Peyer's patch (tissue), 4 donors: ENCODE data around the gene PPM1D.

Source experiments
- CTCF ChIP-seq, 6 experiments: fragments of 450-650 bp in 4 of 6; fragments of 200-600 bp in 2 of 6; sonication (generic) in 1 of 6; IDR thresholded peaks; one replicate each; pipeline ENCODE4 v1.5.1; 2017 to 2019; ENCODE audit warnings: antibody characterized with exemption in 6 of 6, mild to moderate bottlenecking in 3 of 6, moderate library complexity in 1 of 6
- POLR2A ChIP-seq, 2 donors: fragments of 450-650 bp; IDR thresholded peaks; one replicate each; pipeline ENCODE4 v1.5.1; 2017; ENCODE audit warnings: antibody characterized with exemption in 2 of 2, mild to moderate bottlenecking in 2 of 2, moderate library complexity in 2 of 2

- TF ChIP-seq CTCF (IDR thresholded peaks at IDR 0.05) (no peak), POLR2A (IDR thresholded peaks at IDR 0.05) (no peak)
Observed at GRCh38 chr17:60623415-60623814, 23.4 kb downstream of the PPM1D start.
